Effector memory CD4-positive, alpha-beta T cell (primary cell): ENCODE measurements around the gene UNC80.

ENCODE experiments used
- DNase-seq, 3 donors: peaks; one replicate each; pipeline ENCODE4 v3.0.0-alpha.2; 2020
- H3K27ac ChIP-seq: 2 replicates; pipeline ENCODE4 v1.7.0; 2013; ENCODE audit warnings: mild to moderate bottlenecking, low read length, moderate library complexity; ENCODE audit not compliant: insufficient read depth, poor library complexity, severe bottlenecking
- H3K27me3 ChIP-seq: replicated peaks from 2 replicates; pipeline ENCODE4 v1.7.0; 2013; ENCODE audit warnings: mild to moderate bottlenecking, low read length; ENCODE audit not compliant: insufficient read depth, control insufficient read depth, poor library complexity, severe bottlenecking
- H3K36me3 ChIP-seq: 2 replicates; pipeline ENCODE4 v1.7.0; 2013; ENCODE audit warnings: mild to moderate bottlenecking, low read length, moderate library complexity; ENCODE audit not compliant: control insufficient read depth, insufficient read depth
- H3K4me1 ChIP-seq: 2 replicates; pipeline ENCODE4 v1.7.0; 2013; ENCODE audit warnings: low read length, mild to moderate bottlenecking; ENCODE audit not compliant: control insufficient read depth, insufficient read depth, poor library complexity, severe bottlenecking
- H3K4me3 ChIP-seq: 2 replicates; pipeline ENCODE4 v1.7.0; 2013; ENCODE audit warnings: low read length, low read depth, mild to moderate bottlenecking; ENCODE audit not compliant: insufficient read depth, poor library complexity, severe bottlenecking
- H3K9me3 ChIP-seq: 2 replicates; pipeline ENCODE4 v1.7.0; 2013; ENCODE audit warnings: mild to moderate bottlenecking, low read length, moderate library complexity; ENCODE audit not compliant: control insufficient read depth
- total RNA-seq, 3 donors: gene quantifications; one replicate each; lab custom pipeline; 2026; lab: John Stamatoyannopoulos, UW

Gene UNC80
- 0 to 0.17 (median 0.17) reads per million in 3 donors for total RNA-seq

DNA sequence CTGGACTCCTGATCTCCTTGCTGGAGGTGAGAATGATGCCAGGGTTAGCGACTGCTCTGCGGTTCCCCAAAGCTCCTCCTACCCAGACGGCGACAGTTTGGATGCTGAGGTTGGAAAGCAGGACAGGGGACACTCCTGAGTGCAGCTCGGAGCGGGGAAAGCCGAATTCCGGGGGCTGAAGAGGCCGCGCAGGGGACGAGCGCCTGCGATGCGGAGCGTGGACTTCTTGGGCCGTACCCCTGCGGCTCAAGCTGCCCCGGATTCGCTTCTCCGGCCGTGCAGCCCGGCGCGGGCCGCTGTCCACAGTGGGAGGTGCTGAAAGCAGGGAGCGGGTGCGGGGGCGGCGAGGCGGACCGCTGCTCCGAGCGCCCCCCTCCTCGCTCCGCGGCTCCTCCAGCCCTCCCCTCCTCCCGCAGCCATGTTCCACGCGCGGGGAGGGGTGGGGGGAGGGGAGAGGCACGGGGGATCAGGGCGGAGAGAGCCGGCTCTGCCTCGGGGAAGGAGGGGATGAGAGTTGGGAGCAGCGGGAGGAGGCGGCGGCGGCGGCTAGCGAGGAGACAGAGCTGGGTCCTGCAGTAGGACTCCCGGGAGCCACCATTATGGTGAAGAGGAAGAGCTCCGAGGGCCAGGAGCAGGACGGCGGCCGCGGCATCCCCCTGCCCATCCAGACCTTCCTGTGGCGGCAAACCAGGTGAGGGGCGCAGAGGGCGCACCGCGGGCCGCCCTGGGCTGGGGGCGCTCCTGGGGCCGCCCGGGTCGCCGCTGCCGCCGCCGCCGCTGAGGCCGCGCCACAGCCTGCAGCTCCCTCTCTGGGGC is at the start of gene UNC80:
Gene UNC80 (plus strand): TSS at position 359 of the 816 bp plus-strand sequence. CDS start 241 bp downstream, at position 600.
- Histone ChIP-seq H3K4me1 (no peaks in the 10 kb centered on the region), H3K36me3 (no peaks in the 10 kb centered on the region), H3K4me3 (no peak within 1 kb of the TSS), H3K9me3 (no peaks in the 10 kb centered on the region), H3K27me3 (peaks cover 2% of the 10 kb centered on the region), H3K27ac (no peak within 1 kb of the TSS)
- DNase-seq, result no peak

GRCh38 chr2:209726311-209726710 is 45.3 kb upstream of the UNC80 start:
- DNase-seq, result no peak

GRCh38 chr2:209727077-209727476 is 44.6 kb upstream of the UNC80 start:
- no peak for DNase-seq
- no peaks in the 10 kb centered on the region for H3K27me3 ChIP-seq

More at GRCh38 chr2:209726311-209726710, 45.3 kb upstream of the UNC80 start:
- Histone ChIP-seq H3K4me3 (no peak overlapping the region), H3K27me3 (no peaks in the 10 kb centered on the region), H3K4me1 (no peaks in the 10 kb centered on the region), H3K27ac (no peak overlapping the region), H3K9me3 (no peaks in the 10 kb centered on the region), H3K36me3 (no peaks in the 10 kb centered on the region)

DNA sequence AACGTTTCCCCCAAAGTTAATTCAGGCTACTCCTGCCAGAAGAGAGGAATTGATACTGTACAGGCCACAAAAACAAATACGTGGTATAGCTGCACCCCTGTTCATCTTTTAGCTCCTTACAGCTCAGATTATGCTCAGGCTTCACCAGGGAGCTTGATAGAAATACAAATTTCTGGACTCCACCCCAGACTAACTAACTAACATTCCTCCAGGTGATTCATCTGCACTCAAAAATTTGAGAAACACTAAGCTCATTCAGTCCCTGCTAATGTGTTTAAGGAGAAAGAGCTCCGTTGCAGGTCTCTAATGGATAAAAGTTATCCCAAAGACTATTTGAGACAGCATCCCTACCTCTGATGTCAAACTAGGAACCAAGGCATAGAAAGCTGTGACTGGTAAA is 36.8 kb upstream of the UNC80 start:
- H3K27ac ChIP-seq, result no peak overlapping the region
- H3K36me3 ChIP-seq, result no peaks in the 10 kb centered on the region
- no peaks in the 10 kb centered on the region for H3K9me3 ChIP-seq
- H3K4me3 ChIP-seq, result no peak overlapping the region
- H3K27me3 ChIP-seq, result no peaks in the 10 kb centered on the region
- H3K4me1 ChIP-seq, result no peaks in the 10 kb centered on the region
- no peak for DNase-seq

More at GRCh38 chr2:209727077-209727476, 44.6 kb upstream of the UNC80 start:
- no peaks in the 10 kb centered on the region for H3K36me3 ChIP-seq
- no peak overlapping the region for H3K27ac ChIP-seq
- H3K4me3 ChIP-seq, result no peak overlapping the region
- H3K9me3 ChIP-seq, result no peaks in the 10 kb centered on the region
- no peaks in the 10 kb centered on the region for H3K4me1 ChIP-seq

- Histone ChIP-seq H3K27ac (no peak overlapping the region), H3K27me3 (no peaks in the 10 kb centered on the region), H3K36me3 (no peaks in the 10 kb centered on the region), H3K4me1 (no peaks in the 10 kb centered on the region), H3K9me3 (no peaks in the 10 kb centered on the region), H3K4me3 (no peak overlapping the region)
- no peak for DNase-seq
These were observed 29.7 kb upstream of the UNC80 start for GRCh38 chr2:209741953-209742352.

DNA sequence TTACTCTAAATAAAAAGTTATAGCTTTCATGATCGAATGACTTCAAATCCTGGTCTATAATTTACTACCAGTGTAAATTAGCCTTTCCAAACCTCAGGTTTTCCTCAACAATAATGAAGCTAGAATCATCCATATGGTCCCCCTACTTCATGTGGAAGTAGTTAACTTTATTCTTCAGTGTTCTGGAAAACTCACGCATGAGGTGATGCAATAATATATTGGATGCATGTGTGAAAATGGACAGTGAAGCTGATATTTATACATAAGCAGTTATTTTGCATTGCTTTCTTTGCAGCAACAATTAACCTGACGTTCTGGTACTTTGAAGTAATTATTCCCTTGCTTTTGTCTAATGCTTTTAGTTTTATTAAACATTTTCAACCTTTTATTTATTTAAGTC is 18.6 kb upstream of the UNC80 start:
- no peaks in the 10 kb centered on the region for H3K27me3 ChIP-seq
- DNase-seq, result no peak
- no peaks in the 10 kb centered on the region for H3K9me3 ChIP-seq
- H3K4me3 ChIP-seq, result no peak overlapping the region
- H3K4me1 ChIP-seq, result no peaks in the 10 kb centered on the region
- no peak overlapping the region for H3K27ac ChIP-seq
- H3K36me3 ChIP-seq, result no peaks in the 10 kb centered on the region

GRCh38 chr2:209757163-209757562 is 14.5 kb upstream of the UNC80 start:
- H3K4me3 ChIP-seq, result no peak overlapping the region
- no peak for DNase-seq
- H3K9me3 ChIP-seq, result no peaks in the 10 kb centered on the region
- H3K27me3 ChIP-seq, result no peaks in the 10 kb centered on the region
- H3K4me1 ChIP-seq, result no peaks in the 10 kb centered on the region
- H3K36me3 ChIP-seq, result no peaks in the 10 kb centered on the region
- H3K27ac ChIP-seq, result no peak overlapping the region

DNA sequence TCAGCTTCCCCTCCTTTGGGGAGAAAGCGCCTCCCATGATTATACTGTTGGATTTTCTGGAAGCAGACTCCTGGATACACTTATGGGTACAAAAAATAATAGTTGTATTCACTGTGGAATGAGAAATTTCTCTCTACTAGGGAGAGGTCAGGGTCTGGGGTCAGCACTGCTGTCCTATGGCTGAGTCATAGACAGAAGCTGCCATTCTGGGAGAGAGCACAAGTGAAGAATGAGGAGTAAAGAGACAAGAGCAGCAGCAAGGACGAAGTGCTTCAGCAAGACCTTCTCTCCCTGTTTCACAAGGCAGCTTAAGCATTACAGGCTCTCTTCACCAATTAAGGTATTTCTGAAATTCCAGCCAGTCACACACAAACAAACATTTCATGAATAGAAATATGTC is 10.1 kb upstream of the UNC80 start:
- no peaks in the 10 kb centered on the region for H3K27me3 ChIP-seq
- H3K27ac ChIP-seq, result no peak overlapping the region
- no peaks in the 10 kb centered on the region for H3K9me3 ChIP-seq
- H3K36me3 ChIP-seq, result no peaks in the 10 kb centered on the region
- no peak for DNase-seq
- H3K4me1 ChIP-seq, result no peaks in the 10 kb centered on the region
- H3K4me3 ChIP-seq, result no peak overlapping the region

DNA sequence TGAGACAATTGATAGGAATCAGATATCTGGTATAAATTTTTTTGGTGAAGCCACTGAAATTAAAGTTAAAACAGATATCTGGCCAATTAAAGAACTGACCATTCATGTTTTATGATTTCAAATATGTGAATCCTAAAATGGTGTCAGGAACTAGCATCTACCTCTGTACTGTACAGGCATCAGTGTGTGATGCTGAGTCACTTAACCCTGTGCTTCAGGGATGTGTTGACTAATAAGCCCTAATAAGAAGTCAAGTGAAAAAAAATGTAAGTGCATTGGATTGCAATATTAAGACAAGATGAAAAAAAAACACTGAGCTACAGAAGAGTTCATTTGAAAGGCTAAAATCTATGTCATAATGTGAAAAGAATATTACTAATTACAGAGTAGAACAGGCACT is 9.1 kb upstream of the UNC80 start:
- no peaks in the 10 kb centered on the region for H3K4me1 ChIP-seq
- H3K27me3 ChIP-seq, result no peaks in the 10 kb centered on the region
- H3K36me3 ChIP-seq, result no peaks in the 10 kb centered on the region
- no peak for DNase-seq
- no peaks in the 10 kb centered on the region for H3K9me3 ChIP-seq
- no peak overlapping the region for H3K4me3 ChIP-seq
- no peak overlapping the region for H3K27ac ChIP-seq

DNA sequence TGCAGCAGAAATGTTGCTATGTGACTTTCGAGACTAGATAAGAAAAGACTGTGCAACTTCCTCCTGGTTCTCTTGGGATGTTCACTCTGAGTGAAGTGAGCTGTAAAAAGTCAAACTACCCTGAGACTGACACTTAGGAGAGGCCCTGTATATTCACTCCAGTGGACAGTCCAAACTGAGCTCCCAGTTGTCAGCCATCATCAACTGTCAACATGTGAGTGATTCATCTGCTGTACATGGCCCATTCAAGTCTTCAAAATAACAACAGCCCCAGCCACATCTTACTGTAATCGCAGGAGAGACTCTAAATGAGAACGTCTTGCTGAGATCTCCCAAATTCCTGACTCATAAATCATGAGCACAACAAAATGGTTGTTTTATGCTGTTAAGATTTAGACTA is 8.5 kb upstream of the UNC80 start:
- no peaks in the 10 kb centered on the region for H3K4me1 ChIP-seq

More for the DNA sequence above, 8.5 kb upstream of the UNC80 start:
- Histone ChIP-seq H3K4me3 (no peak overlapping the region), H3K36me3 (no peaks in the 10 kb centered on the region), H3K27ac (no peak overlapping the region), H3K9me3 (no peaks in the 10 kb centered on the region), H3K27me3 (no peaks in the 10 kb centered on the region)
- no peak for DNase-seq
